HEK293T (cell line): ENCODE measurements around the gene FRMD5.

Experiments
- CTCF ChIA-PET: fragments of 350-600 bp; formaldehyde crosslinking; extraction: SDS; loops from one replicate; lab custom pipeline; 2021; ENCODE audit warnings: antibody characterized with exemption, inconsistent platforms; lab: Yijun Ruan, JAX
- POLR2A ChIA-PET: fragments of 350-600 bp; formaldehyde crosslinking; extraction: SDS; loops from one replicate; lab custom pipeline; 2020; ENCODE audit warnings: antibody characterized with exemption, inconsistent platforms; lab: Yijun Ruan, JAX
- DNase-seq: peaks from one replicate; pipeline ENCODE4 v3.0.0; 2012; ENCODE audit warnings: mixed read lengths; ENCODE audit errors: extremely low spot score
- ARNT ChIP-seq: fragments of 450-650 bp; IDR thresholded peaks from 2 replicates; pipeline ENCODE4 v1.6.1; 2017; ENCODE audit warnings: mild to moderate bottlenecking
- BHLHE40 ChIP-seq: fragments of 450-650 bp; IDR thresholded peaks from 2 replicates; pipeline ENCODE4 v1.6.1; 2016; ENCODE audit warnings: mild to moderate bottlenecking, moderate library complexity, borderline replicate concordance
- CTBP1 ChIP-seq: fragments of 450-650 bp; IDR thresholded peaks from 2 replicates; pipeline ENCODE4 v1.6.1; 2016; ENCODE audit warnings: borderline replicate concordance
- ELF4 ChIP-seq: fragments of 450-650 bp; IDR thresholded peaks from 2 replicates; pipeline ENCODE4 v1.6.1; 2017; ENCODE audit warnings: antibody characterized with exemption
- FOXA1 ChIP-seq: fragments of 450-650 bp; IDR thresholded peaks from 2 replicates; pipeline ENCODE4 v1.6.1; 2016; ENCODE audit warnings: mild to moderate bottlenecking
- FOXK2 ChIP-seq: fragments of 450-650 bp; IDR thresholded peaks from 2 replicates; pipeline ENCODE4 v1.6.1; 2016; ENCODE audit warnings: mild to moderate bottlenecking
- FOXM1 ChIP-seq: fragments of 450-650 bp; IDR thresholded peaks from 2 replicates; pipeline ENCODE4 v1.6.1; 2017; ENCODE audit warnings: mild to moderate bottlenecking, borderline replicate concordance
- HDGF ChIP-seq: fragments of 450-650 bp; IDR thresholded peaks from 2 replicates; pipeline ENCODE4 v1.6.1; 2017; ENCODE audit warnings: antibody characterized with exemption, borderline replicate concordance
- L3MBTL2 ChIP-seq: fragments of 450-650 bp; conservative IDR thresholded peaks from 2 replicates; pipeline ENCODE4 v1.6.1; 2016; ENCODE audit warnings: mild to moderate bottlenecking
- LEF1 ChIP-seq: fragments of 450-650 bp; IDR thresholded peaks from 2 replicates; pipeline ENCODE4 v1.6.1; 2017; ENCODE audit warnings: mild to moderate bottlenecking, borderline replicate concordance
- NFRKB ChIP-seq: fragments of 450-650 bp; IDR thresholded peaks from 2 replicates; pipeline ENCODE4 v1.6.1; 2016; ENCODE audit warnings: mild to moderate bottlenecking, moderate library complexity
- PKNOX1 ChIP-seq: fragments of 450-650 bp; IDR thresholded peaks from 2 replicates; pipeline ENCODE4 v1.6.1; 2016
- SP1 ChIP-seq: fragments of 450-650 bp; IDR thresholded peaks from 2 replicates; pipeline ENCODE4 v1.6.1; 2017
- SUZ12 ChIP-seq: fragments of 450-650 bp; IDR thresholded peaks from 2 replicates; pipeline ENCODE4 v1.6.1; 2016; ENCODE audit warnings: mild to moderate bottlenecking
- TARDBP ChIP-seq: fragments of 450-650 bp; IDR thresholded peaks from 2 replicates; pipeline ENCODE4 v1.6.1; 2016
- ZNF384 ChIP-seq: fragments of 450-650 bp; IDR thresholded peaks from 2 replicates; pipeline ENCODE4 v1.6.1; 2016

FRMD5 gene

GRCh38 chr15:44148580-44148979 is 46.5 kb downstream of the FRMD5 start:
- TF ChIP-seq ZNF384 (no peak), PKNOX1 (no peak), SP1 (no peak), BHLHE40 (no peak), FOXA1 (no peak), LEF1 (no peak), HDGF (no peak), FOXK2 (no peak), ELF4 (no peak), L3MBTL2 (no peak), NFRKB (no peak), TARDBP (no peak), SUZ12 (no peak), FOXM1 (no peak), CTBP1 (no peak)
- ChIA-PET POLR2A (no interaction called here), CTCF (no interaction called here)
- no peak for DNase-seq

GRCh38 chr15:44147636-44148035 is 47.4 kb downstream of the FRMD5 start:
- TF ChIP-seq ELF4 = no peak
- no peak for TF ChIP-seq PKNOX1
- no peak for TF ChIP-seq SUZ12
- TF ChIP-seq FOXM1 = no peak
- TF ChIP-seq ARNT = no peak
- no peak for TF ChIP-seq HDGF
- TF ChIP-seq SP1 = no peak
- ChIA-PET CTCF (no interaction called here), POLR2A (no interaction called here)
- DNase-seq = no peak

GRCh38 chr15:44145495-44145894 is 49.6 kb downstream of the FRMD5 start:
- DNase-seq = no peak
- TF ChIP-seq FOXA1 = no peak
- TF ChIP-seq LEF1 = no peak
- TF ChIP-seq ELF4 = no peak
- no peak for TF ChIP-seq NFRKB
- TF ChIP-seq BHLHE40 = no peak
- no peak for TF ChIP-seq FOXM1
- no peak for TF ChIP-seq SUZ12
- ChIA-PET CTCF (no interaction called here), POLR2A (no interaction called here)

- DNase-seq = no peak
- ChIA-PET POLR2A (no interaction called here), CTCF (no interaction called here)
- no peak for TF ChIP-seq TARDBP
- no peak for TF ChIP-seq FOXK2
- no peak for TF ChIP-seq PKNOX1
- no peak for TF ChIP-seq L3MBTL2
- TF ChIP-seq NFRKB = no peak
- no peak for TF ChIP-seq ELF4
- no peak for TF ChIP-seq CTBP1
- TF ChIP-seq FOXA1 = no peak
Observed at GRCh38 chr15:44144992-44145391, 50.1 kb downstream of the FRMD5 start.

- TF ChIP-seq FOXM1 = no peak
- TF ChIP-seq LEF1 = no peak
- TF ChIP-seq ARNT = no peak
- TF ChIP-seq FOXK2 = no peak
Observed at GRCh38 chr15:44144184-44144583, 50.9 kb downstream of the FRMD5 start.

GRCh38 chr15:44137750-44138149 is 57.3 kb downstream of the FRMD5 start:
- DNase-seq = no peak
- TF ChIP-seq CTBP1 (no peak), LEF1 (no peak), SUZ12 (no peak), TARDBP (no peak), ZNF384 (no peak), PKNOX1 (no peak), FOXA1 (no peak), NFRKB (no peak), FOXK2 (no peak), L3MBTL2 (no peak)
- ChIA-PET CTCF (no interaction called here), POLR2A (no interaction called here)

More at GRCh38 chr15:44144184-44144583, 50.9 kb downstream of the FRMD5 start:
- CTCF ChIA-PET = no interaction called here
- POLR2A ChIA-PET = no interaction called here
- no peak for DNase-seq

- no peak for DNase-seq
- TF ChIP-seq FOXM1 = no peak
- TF ChIP-seq ELF4 = no peak
- TF ChIP-seq PKNOX1 = no peak
- no peak for TF ChIP-seq LEF1
- no peak for TF ChIP-seq ARNT
- TF ChIP-seq BHLHE40 = no peak
- no peak for TF ChIP-seq CTBP1
- no peak for TF ChIP-seq NFRKB
- TF ChIP-seq SP1 = no peak
- no peak for TF ChIP-seq SUZ12
- no peak for TF ChIP-seq TARDBP
- no peak for TF ChIP-seq HDGF
- TF ChIP-seq FOXK2 = no peak
- ChIA-PET CTCF (no interaction called here), POLR2A (no interaction called here)
Observed at GRCh38 chr15:44136991-44137477, 58.0 kb downstream of the FRMD5 start.
